ENCODE data around the gene PAN3.

GRCh38 chr13:28313579-28313978, 175.2 kb downstream of the PAN3 start:
- TF ChIP-seq CTCF (IDR thresholded peaks at IDR 0.05), result no peak
- TF ChIP-seq POLR2A (IDR thresholded peaks at IDR 0.05), result no peak
- no peak for TF ChIP-seq POLR2AphosphoS5 (IDR thresholded peaks at IDR 0.05)
- TF ChIP-seq EP300 (IDR thresholded peaks at IDR 0.05), result no peak
